Activated effector memory CD4-positive, alpha-beta T cell treated with Interleukin-2 at 50 U/mL for 16 hours (primary cell): ENCODE data around the gene MAGEB1.

Experiments used
- DNase-seq: peaks from one replicate; pipeline ENCODE4 v3.0.0-alpha.2; 2020

Gene MAGEB1, protein sequence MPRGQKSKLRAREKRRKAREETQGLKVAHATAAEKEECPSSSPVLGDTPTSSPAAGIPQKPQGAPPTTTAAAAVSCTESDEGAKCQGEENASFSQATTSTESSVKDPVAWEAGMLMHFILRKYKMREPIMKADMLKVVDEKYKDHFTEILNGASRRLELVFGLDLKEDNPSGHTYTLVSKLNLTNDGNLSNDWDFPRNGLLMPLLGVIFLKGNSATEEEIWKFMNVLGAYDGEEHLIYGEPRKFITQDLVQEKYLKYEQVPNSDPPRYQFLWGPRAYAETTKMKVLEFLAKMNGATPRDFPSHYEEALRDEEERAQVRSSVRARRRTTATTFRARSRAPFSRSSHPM

DNA sequence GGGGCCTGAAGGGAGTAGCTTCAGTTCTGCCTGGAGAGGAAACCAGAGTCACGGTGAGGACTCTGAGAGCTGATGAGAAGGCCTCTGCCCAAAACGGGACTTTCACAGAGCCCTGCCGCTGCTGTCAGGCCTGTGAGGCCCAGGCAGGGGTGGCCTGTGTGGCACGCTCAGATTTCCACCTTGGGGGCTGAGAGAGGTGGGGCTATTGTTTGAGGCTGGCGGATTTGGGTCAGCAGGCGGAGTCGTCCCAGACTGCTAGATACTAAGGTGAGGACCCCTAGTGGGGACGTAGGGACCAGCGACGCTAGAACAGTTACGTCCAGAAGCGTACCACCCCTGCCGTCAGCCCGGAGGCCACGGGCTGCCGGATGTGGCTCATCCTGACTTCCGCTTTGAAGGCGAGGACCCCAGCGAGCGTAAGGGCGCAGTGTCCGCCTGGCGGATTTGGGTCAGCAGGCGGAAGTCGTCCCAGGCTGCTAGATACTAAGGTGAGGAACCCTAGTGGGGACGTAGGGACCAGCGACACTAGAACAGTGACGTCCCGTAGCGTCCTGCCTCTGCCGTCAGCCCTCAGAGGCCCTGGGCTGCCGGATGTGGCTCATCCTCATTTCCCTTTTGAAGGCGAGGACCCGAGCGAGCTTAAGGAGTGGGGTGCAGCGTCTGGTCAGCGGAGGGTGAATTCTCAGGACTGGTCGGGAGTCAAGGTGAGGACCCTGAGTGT, at the start of gene MAGEB1:
MAGEB1 (plus strand) TSS at position 378 of the 721 bp plus-strand sequence. CDS start 3,348 bp downstream, outside the sequence.
- no peak for DNase-seq

DNA sequence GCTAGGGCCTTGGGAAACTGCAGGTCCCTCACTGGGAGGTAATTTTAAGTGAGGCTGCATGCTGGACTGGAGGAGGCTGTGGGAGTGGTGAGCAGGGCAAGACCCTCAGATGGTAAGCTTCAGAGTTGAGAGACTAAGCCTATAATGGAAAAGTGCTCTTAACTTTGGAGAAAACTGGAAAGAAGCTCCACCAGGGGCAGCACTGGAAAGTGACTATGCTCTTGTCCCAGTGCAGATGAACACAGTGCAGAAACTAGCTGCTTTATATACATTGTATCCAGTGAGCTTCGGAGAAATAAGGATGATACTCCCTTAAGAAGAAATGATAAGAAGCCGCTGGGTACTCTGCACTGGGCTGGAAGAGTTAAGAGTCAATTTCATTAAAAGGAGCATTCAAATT, 34.8 kb upstream of the MAGEB1 start:
- no peak for DNase-seq

DNA sequence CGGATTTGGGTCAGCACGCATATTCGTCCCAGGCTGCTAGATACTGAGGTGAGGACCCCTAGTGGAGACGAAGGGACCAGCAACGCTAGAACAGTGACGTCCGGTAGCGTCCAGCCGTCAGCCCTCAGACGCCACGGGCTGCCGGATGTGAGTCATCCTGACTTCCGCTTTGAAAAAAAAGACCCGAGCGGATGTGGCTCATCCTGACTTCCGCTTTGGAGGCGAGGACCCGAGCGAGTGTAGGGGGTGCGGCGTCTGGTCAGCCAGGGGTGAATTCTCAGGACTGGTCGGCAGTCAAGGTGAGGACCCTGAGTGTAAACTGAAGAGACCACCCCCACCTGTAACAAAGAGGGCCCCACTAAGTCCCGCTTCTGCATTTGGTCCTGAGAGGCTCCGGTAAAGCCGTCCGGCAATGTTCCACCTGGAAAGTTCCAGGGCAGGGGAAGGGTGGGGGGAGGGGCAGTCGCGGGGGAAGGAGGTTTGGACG, 31.5 kb upstream of the MAGEB1 start, which contains the start of gene MAGEB2:
MAGEB2 (plus strand) TSS at position 207 of the 487 bp plus-strand sequence. CDS start 3,018 bp downstream, outside the sequence.
- no peak for DNase-seq

DNA sequence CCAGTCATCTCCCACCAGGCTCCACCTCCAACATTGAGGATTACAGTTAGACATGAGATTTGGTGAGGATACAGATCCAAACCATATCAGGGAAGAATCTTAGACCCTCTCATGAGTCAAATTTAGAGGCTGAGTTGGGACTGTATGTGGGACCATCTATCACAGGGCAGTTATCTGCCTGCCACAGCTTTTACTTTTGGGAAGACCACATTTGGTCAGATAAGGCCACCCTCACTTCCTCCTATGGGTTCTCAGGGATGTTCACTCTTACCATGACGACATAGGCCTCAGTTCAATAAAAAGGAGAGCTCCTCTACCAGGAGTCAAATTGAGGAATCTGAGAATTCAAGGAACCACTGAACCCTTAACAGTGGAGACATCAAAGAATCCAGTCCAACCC, 29.5 kb upstream of the MAGEB1 start:
- no peak for DNase-seq

DNA sequence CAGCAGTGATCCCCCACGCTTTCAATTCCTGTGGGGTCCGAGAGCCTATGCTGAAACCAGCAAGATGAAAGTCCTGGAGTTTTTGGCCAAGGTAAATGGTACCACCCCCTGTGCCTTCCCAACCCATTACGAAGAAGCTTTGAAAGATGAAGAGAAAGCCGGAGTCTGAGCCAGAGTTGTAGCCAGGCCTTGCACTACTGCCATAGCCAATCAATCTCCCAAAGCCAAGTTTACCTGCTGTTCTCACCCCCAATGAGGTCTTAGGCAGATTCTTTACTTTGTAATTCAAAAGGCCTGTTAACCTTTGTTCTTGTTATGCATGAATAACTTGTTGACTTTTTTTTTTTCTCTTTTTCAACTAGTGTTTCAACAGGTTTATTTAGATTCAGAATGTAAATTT, 27.6 kb upstream of the MAGEB1 start:
- DNase-seq, result no peak

DNA sequence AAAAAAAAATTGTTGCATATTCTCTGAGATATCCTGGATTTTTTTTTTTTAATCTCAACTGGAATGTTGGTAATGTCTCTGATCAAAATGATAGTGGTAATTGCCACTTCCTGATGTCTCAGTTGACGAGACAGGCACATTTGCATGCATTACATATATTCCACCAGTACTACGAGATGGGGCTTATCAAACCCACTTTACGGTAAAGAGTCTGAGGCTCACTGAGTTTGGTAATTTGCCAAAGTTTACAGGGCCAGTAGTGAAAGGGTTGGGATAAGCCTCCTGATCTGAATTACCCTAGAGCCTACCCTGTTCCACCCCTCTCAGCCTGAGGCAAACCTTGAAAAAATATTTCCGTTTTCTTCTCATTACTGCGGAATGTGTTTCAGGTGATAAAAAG, 26.3 kb upstream of the MAGEB1 start:
- no peak for DNase-seq

DNA sequence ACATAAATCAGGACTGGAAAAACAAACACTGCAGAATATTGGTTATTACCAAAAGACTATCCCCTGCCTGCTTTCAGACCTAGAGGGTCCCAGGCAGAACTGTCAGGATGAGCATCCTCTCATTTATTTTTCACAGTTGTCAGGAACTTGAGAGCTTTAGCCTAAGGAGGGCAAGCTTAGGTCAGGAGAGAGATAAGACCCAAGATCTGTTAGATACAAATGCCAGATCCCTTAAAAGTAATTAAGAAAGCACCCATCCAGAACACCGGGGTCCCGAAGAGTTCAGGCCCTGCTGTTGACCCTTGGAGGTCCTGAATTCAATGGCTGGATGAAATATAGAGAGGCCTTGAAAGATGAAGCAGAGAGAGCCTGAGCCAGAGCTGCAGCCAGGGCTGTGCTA, 22.4 kb upstream of the MAGEB1 start:
- no peak for DNase-seq

DNA sequence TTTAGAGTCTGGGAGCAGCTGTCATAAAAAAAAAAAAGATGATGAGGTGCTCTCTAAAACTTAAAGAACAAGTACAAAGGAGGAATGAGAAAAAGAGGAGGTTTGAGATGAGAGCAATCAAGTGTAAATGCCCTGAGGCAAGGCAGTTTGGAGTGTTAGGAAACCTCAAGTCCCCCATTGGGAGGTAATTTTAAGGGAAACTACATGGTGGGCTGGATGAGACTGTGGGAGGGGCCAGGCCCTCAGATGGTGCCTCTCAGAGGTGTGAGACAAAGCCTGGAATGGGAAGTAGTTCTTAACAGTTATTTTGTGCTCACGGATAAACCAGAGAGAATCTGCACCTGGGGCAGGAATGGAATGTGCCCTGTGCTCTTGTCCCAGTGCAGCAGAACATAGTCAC, 18.4 kb upstream of the MAGEB1 start:
- no peak for DNase-seq

DNA sequence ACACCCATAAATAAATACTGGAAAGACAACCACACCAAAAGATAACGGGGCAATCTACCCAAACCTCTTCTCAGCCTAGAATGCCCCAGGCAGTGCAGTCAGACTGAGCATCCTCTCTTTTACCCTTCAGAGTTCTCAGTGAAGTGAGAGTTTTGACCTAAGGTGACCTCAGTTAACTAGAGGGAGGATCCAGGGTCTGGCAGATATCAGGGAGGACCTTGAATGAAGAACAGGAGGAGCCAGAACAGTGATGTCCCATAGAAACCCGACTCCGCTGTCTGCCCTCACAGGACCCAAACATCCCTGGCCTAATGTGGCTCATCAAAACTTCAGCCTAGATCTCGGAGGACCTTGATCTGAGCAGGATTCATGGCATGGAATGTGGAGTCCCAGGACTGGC, 16.6 kb upstream of the MAGEB1 start, which contains the start of gene MAGEB3:
MAGEB3 (plus strand) TSS at position 263 of the 400 bp plus-strand sequence. CDS start 5,268 bp downstream, outside the sequence.
- DNase-seq, result no peak

DNA sequence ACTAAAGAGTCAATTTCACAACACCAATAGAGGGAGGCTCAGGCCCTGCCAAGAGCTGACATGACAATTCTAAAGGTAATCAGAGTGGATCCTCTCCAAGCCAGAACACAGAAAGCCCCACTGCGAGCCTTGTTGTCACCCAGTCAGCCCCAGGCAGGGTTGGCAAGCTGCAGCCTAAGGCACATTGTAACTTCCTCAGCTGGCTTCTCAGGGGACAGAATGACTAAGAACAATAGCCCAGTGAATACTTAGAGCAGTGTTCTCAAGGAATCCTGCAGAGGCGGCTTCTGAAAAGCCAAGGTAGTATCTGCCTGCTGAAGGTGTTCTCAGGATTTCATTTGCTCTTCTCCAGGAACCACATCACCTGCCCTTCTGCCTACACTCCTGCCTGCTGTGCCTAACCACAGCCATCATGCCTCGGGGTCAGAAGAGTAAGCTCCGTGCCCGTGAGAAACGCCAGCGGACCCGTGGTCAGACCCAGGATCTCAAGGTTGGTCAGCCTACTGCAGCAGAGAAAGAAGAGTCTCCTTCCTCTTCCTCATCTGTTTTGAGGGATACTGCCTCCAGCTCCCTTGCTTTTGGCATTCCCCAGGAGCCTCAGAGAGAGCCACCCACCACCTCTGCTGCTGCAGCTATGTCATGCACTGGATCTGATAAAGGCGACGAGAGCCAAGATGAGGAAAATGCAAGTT, 5.1 kb upstream of the MAGEB1 start, which contains the start of gene MAGEB4:
MAGEB4 (plus strand) TSS at position 277 of the 692 bp plus-strand sequence; CDS start at position 413, 136 bp downstream.
- DNase-seq, result no peak

DNA sequence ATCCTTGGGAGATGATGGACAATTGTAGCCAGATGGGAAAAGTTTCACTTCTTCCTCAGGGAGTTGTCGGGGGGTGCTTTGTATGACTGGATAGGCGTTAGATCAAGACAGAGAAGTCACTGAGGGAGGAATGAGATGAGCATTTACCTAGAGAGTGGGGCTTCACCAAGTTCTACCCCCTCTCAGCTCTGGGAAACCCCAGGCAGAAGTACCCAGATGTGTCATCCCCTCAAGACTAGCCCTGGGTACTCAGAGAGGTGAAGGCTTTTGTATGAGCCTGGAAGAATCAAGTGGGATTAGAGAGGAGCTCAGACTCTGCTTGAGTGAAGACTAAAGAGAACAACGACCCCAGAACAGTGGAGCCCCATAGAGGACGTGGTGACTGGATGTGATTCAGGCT, 1.9 kb downstream of the MAGEB1 start:
- no peak for DNase-seq

DNA sequence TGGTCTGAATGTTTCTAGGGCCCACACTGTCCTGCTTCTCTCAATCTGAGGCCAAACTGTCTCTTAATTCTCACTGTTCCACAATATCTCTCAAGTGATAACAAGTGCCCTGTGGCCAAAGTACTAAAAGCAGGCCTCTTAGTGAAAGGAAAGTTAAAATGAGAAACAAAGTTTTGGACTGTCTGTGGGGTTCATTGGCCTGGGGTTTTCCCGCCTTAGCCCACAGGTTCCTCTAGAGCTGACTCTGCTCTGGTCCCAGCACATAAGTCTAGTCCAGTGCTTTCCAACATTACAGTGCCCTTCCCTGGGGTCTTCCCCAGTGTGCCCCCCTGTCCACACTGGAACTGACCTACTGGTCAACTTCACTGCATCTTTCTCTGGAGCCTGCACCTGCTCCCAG, 6.3 kb downstream of the MAGEB1 start:
- DNase-seq, result no peak

DNA sequence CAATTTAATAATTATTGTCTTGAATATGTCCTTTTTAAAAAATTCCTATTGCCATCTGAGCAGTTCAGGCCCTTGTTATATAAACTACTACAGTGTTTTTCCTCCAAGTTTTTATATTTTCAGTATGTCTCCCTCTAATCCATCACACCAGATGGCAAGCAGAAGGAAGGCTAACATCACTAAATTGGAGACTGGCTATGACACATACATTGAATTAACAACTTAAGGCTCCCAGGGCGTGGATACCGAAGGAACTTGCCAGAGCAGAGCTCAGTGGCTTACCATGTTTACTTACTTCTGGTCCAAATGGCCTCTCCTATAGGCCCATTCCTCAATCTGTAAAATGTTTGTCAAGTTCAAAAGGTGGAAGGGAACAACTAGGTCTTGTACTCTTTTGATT, 13.0 kb downstream of the MAGEB1 start:
- DNase-seq, result no peak

DNA sequence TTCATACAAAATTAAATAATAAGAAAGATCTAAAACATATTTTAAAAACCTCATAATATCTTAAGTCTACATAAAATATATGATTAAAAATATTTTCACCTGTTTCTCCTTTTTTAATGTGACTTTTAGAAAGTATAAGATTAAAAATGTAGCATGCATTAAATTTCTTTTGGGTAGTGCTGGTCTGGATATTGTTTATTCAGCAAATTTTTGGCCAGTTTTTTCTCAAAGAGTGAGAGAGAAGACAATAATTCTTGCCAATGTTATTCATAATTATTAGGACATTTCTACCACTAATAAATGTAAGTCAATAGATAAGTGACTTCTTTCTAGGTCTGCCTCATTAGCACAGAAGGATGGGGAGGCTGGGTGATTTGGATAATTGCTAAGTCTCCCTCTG, 14.1 kb downstream of the MAGEB1 start:
- no peak for DNase-seq

DNA sequence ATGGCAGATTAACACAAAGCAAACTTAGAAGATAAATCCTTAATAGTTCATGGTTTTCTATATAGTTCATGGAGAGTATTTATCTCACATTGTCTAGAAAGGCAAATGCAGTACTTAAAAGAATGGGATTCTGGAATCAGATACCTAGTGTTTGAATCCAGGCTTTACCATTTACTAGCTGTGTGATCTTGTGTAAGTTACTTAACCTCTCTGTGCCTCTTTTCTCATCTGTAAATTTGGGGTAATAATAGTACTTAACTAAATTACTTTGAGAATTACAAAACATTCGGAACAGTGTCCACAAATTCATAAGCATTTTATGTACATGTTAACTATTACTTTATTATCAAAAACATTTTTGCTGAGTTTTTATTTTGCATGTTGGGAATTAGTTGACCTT, 15.8 kb downstream of the MAGEB1 start:
- DNase-seq, result no peak

DNA sequence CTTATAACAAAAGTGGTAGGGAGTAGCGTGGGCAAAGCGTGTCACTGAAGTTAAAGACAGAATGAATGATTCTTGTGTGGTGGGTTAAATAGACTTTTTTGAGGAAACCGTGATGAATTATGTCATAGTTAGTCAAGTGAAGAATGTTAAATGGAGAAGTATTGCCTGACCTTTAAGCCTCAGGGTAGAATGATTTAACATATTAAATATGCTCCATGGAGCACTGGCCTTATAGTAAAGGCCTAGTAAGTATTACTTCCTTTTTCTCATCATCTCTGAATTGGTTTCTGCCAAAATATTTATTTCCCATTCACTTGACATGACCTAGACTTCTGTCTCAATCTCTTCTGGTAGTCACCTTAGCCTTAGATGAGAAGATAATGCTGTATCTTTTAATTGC, 23.7 kb downstream of the MAGEB1 start:
- DNase-seq, result no peak

DNA sequence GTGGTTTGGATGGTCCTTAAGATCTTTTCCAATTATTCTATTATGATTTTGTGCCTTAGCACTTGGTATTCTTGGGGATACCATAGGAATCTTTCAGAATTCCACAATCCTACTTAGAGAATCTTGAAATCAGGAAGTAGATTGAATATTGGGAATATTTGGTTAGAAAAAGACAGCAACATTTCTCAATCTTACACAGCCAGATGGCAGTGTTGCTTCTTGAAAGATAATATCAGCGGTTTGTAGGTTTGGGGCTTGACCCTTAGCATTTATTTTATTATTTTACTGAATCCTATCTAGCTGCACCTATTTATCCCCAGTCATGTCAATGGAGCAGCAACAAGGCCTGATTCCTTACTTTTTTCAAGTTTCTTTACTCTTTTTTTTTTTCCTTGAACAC, 28.6 kb downstream of the MAGEB1 start:
- no peak for DNase-seq

DNA sequence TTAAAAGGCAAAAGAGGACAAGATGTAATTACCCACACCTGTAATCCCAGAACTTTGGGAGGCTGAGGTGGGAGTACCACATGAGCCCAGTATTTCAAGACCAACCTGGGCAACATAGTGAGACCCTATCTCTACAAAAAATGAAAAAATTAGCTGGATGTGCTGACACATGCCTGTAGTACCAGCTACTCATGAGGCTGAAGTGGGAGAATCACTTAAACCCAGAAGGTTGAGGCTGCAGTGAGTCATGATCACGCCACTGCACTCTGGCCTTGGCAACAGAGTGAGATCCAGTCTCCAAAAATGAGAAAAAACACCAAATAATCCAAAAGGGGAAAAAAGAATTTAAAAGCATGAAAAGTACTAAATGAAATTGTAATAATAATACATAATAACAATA, 31.4 kb downstream of the MAGEB1 start:
- no peak for DNase-seq

DNA sequence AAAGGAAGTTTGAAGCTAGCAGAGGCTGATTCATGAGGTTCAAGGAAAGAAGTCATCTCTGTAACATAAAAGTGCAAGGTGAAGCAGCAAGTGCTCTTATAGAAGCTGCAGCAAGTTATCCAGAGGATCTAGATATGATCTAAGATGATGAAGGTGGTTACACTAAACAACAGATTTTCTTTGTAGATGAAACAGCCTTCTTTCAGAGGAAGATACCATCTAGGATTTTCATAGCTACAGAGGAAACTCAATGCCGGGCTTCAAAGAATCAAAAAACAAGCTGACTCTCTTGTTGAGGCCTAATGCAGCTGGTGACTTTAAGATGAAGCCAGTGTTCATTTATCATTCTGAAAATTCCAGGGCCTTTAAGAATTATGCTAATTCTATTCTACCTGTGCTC, 33.5 kb downstream of the MAGEB1 start:
- DNase-seq, result no peak

DNA sequence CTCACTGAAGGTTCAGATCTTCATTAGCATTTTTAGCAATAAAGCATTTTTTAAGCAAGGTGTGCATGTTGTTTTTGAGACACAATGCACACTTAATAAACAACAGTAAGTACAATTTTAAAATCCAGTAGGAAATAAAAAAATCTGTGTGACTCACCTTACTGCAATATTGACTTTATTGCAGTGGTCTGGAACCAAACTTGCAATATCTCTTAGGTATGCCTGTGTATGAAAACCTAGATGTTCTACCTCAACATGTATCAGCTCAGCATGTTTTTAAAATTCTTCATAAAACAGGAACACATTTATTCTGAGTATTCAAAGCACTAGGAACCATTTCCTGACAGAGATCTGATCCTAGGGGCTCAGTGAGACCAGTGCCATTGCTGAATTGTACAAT, 35.6 kb downstream of the MAGEB1 start:
- no peak for DNase-seq

DNA sequence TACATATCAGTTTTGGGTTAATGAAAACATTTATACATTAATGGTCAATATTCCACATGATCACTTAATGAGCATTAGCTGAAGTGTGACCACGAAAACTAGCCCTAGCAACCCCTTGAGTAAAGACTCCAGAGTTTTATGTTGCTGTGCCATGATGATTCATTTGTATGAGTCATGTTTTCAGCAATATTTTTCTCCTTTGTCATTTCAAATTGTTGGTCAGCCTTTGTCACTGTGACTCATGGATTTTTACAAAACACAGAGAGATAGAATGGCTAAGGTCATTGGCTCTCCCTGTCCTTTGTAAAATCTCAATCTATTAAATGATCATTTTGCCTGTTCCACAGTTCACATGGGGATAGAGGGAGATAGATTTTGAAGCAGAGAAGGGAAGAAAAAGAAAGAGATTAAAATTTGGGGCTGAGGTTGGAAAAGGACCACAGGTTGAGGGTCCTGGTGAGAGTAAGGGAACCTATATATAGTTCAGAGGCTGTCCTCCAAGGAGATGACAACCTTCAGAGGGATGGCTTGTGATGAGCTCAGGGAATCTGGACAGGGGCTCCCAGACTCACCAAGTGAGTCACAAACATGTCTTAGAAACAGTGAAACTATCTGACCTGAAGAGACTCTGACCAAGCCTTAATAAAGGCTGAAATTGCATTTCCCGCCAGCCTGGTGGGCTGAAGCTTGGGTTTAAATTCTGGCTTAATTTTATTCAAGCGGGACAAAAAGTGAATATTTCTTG, 36.7 kb downstream of the MAGEB1 start:
- DNase-seq, result no peak

DNA sequence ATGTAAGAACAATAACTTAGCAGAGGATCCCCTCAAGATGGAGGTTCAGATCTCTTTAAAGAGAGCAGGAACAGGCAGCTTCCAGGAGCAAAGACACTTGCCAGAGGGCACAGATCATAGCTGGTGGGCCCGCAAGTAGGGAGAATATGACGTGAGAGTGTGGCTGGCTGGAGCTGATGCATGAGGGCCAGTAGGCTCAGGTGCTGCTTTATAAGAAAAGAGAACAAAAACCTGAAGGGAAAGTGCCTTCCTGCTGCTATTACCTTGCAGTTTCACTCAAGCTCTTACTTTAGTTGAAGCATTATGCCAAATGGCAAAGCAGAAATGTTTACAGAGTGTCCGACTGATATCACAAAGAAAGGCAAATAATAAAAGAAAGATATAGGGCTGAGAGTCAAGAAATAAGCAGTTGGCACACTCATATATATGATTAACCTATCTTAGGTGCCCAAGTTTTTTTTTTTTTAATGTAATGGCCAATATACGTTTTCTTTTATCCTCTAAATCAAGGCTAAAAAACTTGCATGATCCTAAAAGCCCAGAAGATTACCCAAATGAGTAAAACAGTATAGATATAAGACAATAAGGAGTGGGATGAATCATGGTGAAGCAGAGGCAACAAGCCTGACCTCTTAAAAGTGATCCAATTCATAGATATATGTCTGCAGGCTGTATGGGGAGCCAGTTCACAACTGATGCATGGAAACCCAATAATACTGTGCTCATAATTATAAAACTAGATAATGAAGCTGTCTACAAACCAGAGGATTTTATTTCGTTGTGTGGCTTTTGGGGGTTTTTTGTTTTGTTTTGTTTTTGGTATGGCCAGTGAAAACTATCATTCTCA, 49.7 kb downstream of the MAGEB1 start:
- DNase-seq, result no peak
